IMR-90 (cell line): ENCODE data around the gene RAP2B. TPM values are rescaled to one million over a fixed set of nuclear protein-coding genes. Genes with fewer than 3 reads are reported as not detected.

Experiments used
- ATAC-seq: fragments of 200-7000 bp; cut with Tn5 transposase; 2 replicates; pipeline ENCODE4 v1.9.1; 2020; ENCODE audit warnings: low read depth, mild to moderate bottlenecking, moderate library complexity
- BruUV-seq: library from RNA; stranded (reverse); fragments of 400-500 nt; replicated peaks from 2 replicates; lab custom pipeline; 2021; lab: Mats Ljungman, UMichigan
- CTCF ChIA-PET: fragments of 300-600 bp; formaldehyde crosslinking; extraction: SDS; loops from one replicate; lab custom pipeline; 2021; ENCODE audit warnings: antibody characterized with exemption; lab: Yijun Ruan, JAX
- POLR2A ChIA-PET: fragments of 300-600 bp; sonication (Branson Sonifier 250); formaldehyde crosslinking; loops from one replicate; lab custom pipeline; 2022; ENCODE audit warnings: antibody characterized with exemption; ENCODE audit not compliant: unreplicated experiment; lab: Charles Lee
- DNase-seq: peaks from one replicate; pipeline ENCODE4 v3.0.0; 2013
- H2AFZ ChIP-seq: replicated peaks from 2 replicates; pipeline ENCODE3; 2013; ENCODE audit warnings: low read length, mild to moderate bottlenecking; ENCODE audit not compliant: poor library complexity
- H2AK5ac ChIP-seq: 2 replicates; pipeline ENCODE4 v1.6.1; 2013; ENCODE audit warnings: low read depth, low read length, inconsistent platforms
- H2AK9ac ChIP-seq: replicated peaks from 2 replicates; pipeline ENCODE3; 2013; ENCODE audit warnings: mild to moderate bottlenecking, low read depth, low read length, moderate library complexity; ENCODE audit not compliant: poor library complexity
- H2BK120ac ChIP-seq: 2 replicates; pipeline ENCODE4 v1.6.1; 2013; ENCODE audit warnings: low read depth, low read length, inconsistent platforms
- H2BK15ac ChIP-seq: 3 replicates; pipeline ENCODE4 v1.6.1; 2013; ENCODE audit warnings: low read depth, low read length, inconsistent platforms
- H2BK20ac ChIP-seq: 2 replicates; pipeline ENCODE4 v1.6.1; 2013; ENCODE audit warnings: low read depth, mild to moderate bottlenecking, inconsistent platforms, low read length, moderate library complexity
- H2BK5ac ChIP-seq: 2 replicates; pipeline ENCODE4 v1.6.1; 2013; ENCODE audit warnings: mild to moderate bottlenecking, low read depth, low read length, inconsistent platforms; ENCODE audit not compliant: poor library complexity, severe bottlenecking
- H3K14ac ChIP-seq: replicated peaks from 2 replicates; pipeline ENCODE4 v1.6.1; 2013; ENCODE audit warnings: low read depth, low read length, inconsistent platforms
- H3K18ac ChIP-seq: 2 replicates; pipeline ENCODE4 v1.6.1; 2013; ENCODE audit warnings: low read depth, low read length, control low read depth
- H3K23ac ChIP-seq: 2 replicates; pipeline ENCODE4 v1.6.1; 2013; ENCODE audit warnings: low read depth, low read length, inconsistent platforms
- H3K27ac ChIP-seq: 2 replicates; pipeline ENCODE4 v1.5.1; 2013; ENCODE audit warnings: mild to moderate bottlenecking, control low read depth, low read length; ENCODE audit not compliant: insufficient read depth
- H3K27me3 ChIP-seq: 2 replicates; pipeline ENCODE4 v1.6.1; 2013; ENCODE audit warnings: low read length; ENCODE audit not compliant: control insufficient read depth, insufficient read depth
- H3K36me3 ChIP-seq: 2 replicates; pipeline ENCODE4 v1.6.1; 2013; ENCODE audit warnings: low read length, mixed read lengths; ENCODE audit not compliant: control insufficient read depth, insufficient read depth
- H3K4ac ChIP-seq: 2 replicates; pipeline ENCODE4 v1.6.1; 2013; ENCODE audit warnings: low read depth, low read length, inconsistent platforms
- H3K4me1 ChIP-seq: 2 replicates; pipeline ENCODE4 v1.6.1; 2013; ENCODE audit warnings: low read length, mixed read lengths; ENCODE audit not compliant: control insufficient read depth, insufficient read depth
- H3K4me2 ChIP-seq: 2 replicates; pipeline ENCODE4 v1.6.1; 2013; ENCODE audit warnings: low read depth, mild to moderate bottlenecking, control low read depth, low read length, moderate library complexity
- H3K4me3 ChIP-seq: 2 replicates; pipeline ENCODE4 v1.5.1; 2013; ENCODE audit warnings: low read depth, mild to moderate bottlenecking, control low read depth, low read length, moderate library complexity; ENCODE audit not compliant: insufficient read depth
- H3K56ac ChIP-seq: 2 replicates; pipeline ENCODE4 v1.6.1; 2013; ENCODE audit warnings: low read length, inconsistent platforms; ENCODE audit not compliant: insufficient read depth; ENCODE audit errors: extremely low read depth
- H3K79me1 ChIP-seq, 2 experiments: 2 replicates each; pipeline ENCODE4 v1.6.1; 2013; ENCODE audit warnings: low read length in 2 of 2, inconsistent platforms in 1 of 2, low read depth in 1 of 2
- H3K9ac ChIP-seq: 2 replicates; pipeline ENCODE4 v1.6.1; 2013; ENCODE audit warnings: low read depth, low read length, control low read depth
- H3K9me1 ChIP-seq: 2 replicates; pipeline ENCODE4 v1.6.1; 2013; ENCODE audit warnings: low read length, inconsistent platforms; ENCODE audit not compliant: insufficient read depth
- H3K9me3 ChIP-seq: 2 replicates; pipeline ENCODE4 v1.6.1; 2013; ENCODE audit warnings: low read length; ENCODE audit not compliant: control insufficient read depth, insufficient read depth
- H4K20me1 ChIP-seq: 2 replicates; pipeline ENCODE4 v1.6.1; 2013; ENCODE audit warnings: low read length, inconsistent platforms; ENCODE audit not compliant: insufficient read depth
- H4K5ac ChIP-seq: 2 replicates; pipeline ENCODE4 v1.6.1; 2013; ENCODE audit warnings: mild to moderate bottlenecking, low read depth, low read length, control low read depth
- H4K8ac ChIP-seq, 2 experiments: 2 replicates each; pipeline ENCODE4 v1.6.1; 2013; ENCODE audit warnings: low read depth in 2 of 2, low read length in 2 of 2, control low read depth in 1 of 2, inconsistent platforms in 1 of 2
- H4K91ac ChIP-seq: 2 replicates; pipeline ENCODE4 v1.6.1; 2013; ENCODE audit warnings: low read depth, low read length, inconsistent platforms; ENCODE audit not compliant: insufficient read depth
- BHLHE40 ChIP-seq: fragments of 150-350 bp; IDR thresholded peaks from 2 replicates; pipeline ENCODE4 v1.6.1; 2016; ENCODE audit warnings: mild to moderate bottlenecking, low read depth, low read length
- CEBPB ChIP-seq: IDR thresholded peaks from 2 replicates; pipeline ENCODE4 v1.6.1; 2012; ENCODE audit warnings: low read depth, low read length, improper control_type of control experiment
- CHD1 ChIP-seq: IDR thresholded peaks from 2 replicates; pipeline ENCODE4 v1.6.1; 2012; ENCODE audit warnings: low read depth, low read length, improper control_type of control experiment
- FOS ChIP-seq: fragments of 150-350 bp; IDR thresholded peaks from 2 replicates; pipeline ENCODE4 v1.6.1; 2016; ENCODE audit warnings: low read depth, low read length
- MAFK ChIP-seq: IDR thresholded peaks from 2 replicates; pipeline ENCODE4 v1.6.1; 2012; ENCODE audit warnings: low read depth, low read length, improper control_type of control experiment
- MAZ ChIP-seq: IDR thresholded peaks from 2 replicates; pipeline ENCODE4 v1.6.1; 2012; ENCODE audit warnings: low read depth, mild to moderate bottlenecking, low read length, improper control_type of control experiment, moderate library complexity, borderline replicate concordance
- MXI1 ChIP-seq: IDR thresholded peaks from 2 replicates; pipeline ENCODE4 v1.6.1; 2012; ENCODE audit warnings: low read depth, mild to moderate bottlenecking, low read length, moderate library complexity, borderline replicate concordance
- POLR2A ChIP-seq: IDR thresholded peaks from 2 replicates; pipeline ENCODE4 v1.6.1; 2012; ENCODE audit warnings: mild to moderate bottlenecking, low read depth, low read length
- RAD21 ChIP-seq: IDR thresholded peaks from 2 replicates; pipeline ENCODE4 v1.6.1; 2012; ENCODE audit warnings: low read length, improper control_type of control experiment
- RCOR1 ChIP-seq: IDR thresholded peaks from 2 replicates; pipeline ENCODE4 v1.6.1; 2012; ENCODE audit warnings: mild to moderate bottlenecking, low read length, improper control_type of control experiment; ENCODE audit not compliant: insufficient replicate concordance
- RFX5 ChIP-seq: IDR thresholded peaks from 2 replicates; pipeline ENCODE4 v1.8.0; 2012; ENCODE audit warnings: low read depth, mild to moderate bottlenecking, low read length, moderate library complexity
- SMC3 ChIP-seq: fragments of 150-350 bp; IDR thresholded peaks from 2 replicates; pipeline ENCODE4 v1.6.1; 2016; ENCODE audit warnings: low read depth, mild to moderate bottlenecking, antibody characterized with exemption, low read length, moderate library complexity
- WGBS, 2 experiments: methylation state at CpG; one replicate each; pipeline versions ENCODE4 v1.1.5 to v1.1.7; 2013; ENCODE audit warnings: missing lambda C conversion rate in 2 of 2; ENCODE audit not compliant: insufficient read length in 1 of 2; ENCODE audit errors: extremely low coverage in 2 of 2; 5-methylcytosine and 5-hydroxymethylcytosine counted together
- dilution Hi-C: fragments of 300-500 bp; cut with HindIII; formaldehyde crosslinking; loops from one replicate; pipeline ENCODE4 v1.14.3; 2018; ENCODE audit warnings: low sequenced_read_pairs; ENCODE audit not compliant: unreplicated experiment
- in situ Hi-C: fragments of 300-500 bp; cut with MboI; formaldehyde crosslinking; loops from 3 replicates; pipeline ENCODE4 v1.14.3; 2019; ENCODE audit warnings: low sequenced_read_pairs, inconsistent platforms, mixed read lengths
- intact Hi-C: fragments of 100-400 bp; cut with micrococcal nuclease; formaldehyde crosslinking; loops from 2 replicates; pipeline ENCODE4 v1.10.0; 2022
- polyA plus RNA-seq, 3 experiments: library from polyadenylated mRNA; depleted of rRNA; stranded (reverse); fragments of >200 nt; gene quantifications; 2 replicates each; pipeline ENCODE4 v1.2.3, GENCODE V29; 2012; ENCODE audit warnings: low replicate concordance in 1 of 3
- total RNA-seq: library from RNA; depleted of rRNA; stranded (reverse); fragments of >200 nt; gene quantifications from 2 replicates; pipeline ENCODE4 v1.2.3, GENCODE V29; 2012
- TF ChIP-seq, protein P1 (sequence below): fragments of 150-350 bp; IDR thresholded peaks from 2 replicates; pipeline ENCODE4 v1.6.1; 2016; ENCODE audit warnings: low read depth, mild to moderate bottlenecking, low read length, moderate library complexity, borderline replicate concordance

The RAP2B gene
- total and polyA plus RNA-seq, 2 of the 4 experiments (the other 2 are of a cell fraction), result 6.6 to 12.4 TPM

DNA sequence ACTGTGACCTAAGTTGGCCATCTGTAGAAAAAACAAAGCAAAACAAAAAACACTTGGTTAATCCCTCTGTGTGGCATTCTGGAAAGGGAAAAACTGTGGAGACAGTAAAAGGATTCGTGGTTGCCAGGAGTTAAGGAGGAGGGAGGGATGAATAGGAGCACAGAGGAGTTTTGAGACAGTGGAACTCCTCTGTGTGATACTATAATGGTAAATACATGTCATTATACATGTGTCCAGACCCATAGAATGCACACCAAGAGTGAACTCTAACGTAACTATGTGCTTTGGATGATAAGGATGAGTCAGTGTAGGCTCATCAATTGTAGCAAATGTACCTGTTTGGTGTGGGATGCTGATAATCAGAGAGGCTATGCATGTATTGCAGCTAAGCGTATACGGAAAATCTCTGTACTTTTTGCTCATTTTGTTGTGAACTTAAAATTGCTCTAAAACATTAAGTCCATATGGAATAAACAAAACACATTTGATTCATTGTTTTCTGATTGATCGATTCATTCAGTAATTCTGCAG lies 33.4 kb downstream of the RAP2B start:
- DNase-seq (no peak), ATAC-seq (no peak)
- H3K4me3 ChIP-seq, result no peak overlapping the region
- H2AK5ac ChIP-seq, result no peak overlapping the region
- BruUV-seq, result no TSS peak
- H4K8ac ChIP-seq, result no peak overlapping the region
- no peaks in the 10 kb centered on the region for H3K36me3 ChIP-seq
- no peak overlapping the region for H4K5ac ChIP-seq
- no peaks in the 10 kb centered on the region for H3K27me3 ChIP-seq
- no peak overlapping the region for H2BK20ac ChIP-seq
- H2BK15ac ChIP-seq, result no peak overlapping the region
- CTCF ChIA-PET, result no interaction called here
- H2AK9ac ChIP-seq, result no peak overlapping the region
- H3K9me1 ChIP-seq, result no peaks in the 10 kb centered on the region
- H3K56ac ChIP-seq, result no peak overlapping the region
- no peak overlapping the region for H2BK120ac ChIP-seq
- dilution Hi-C loops, result no loop called here
- in situ Hi-C loops, result no loop called here
- H4K20me1 ChIP-seq, result no peaks in the 10 kb centered on the region
- no peak overlapping the region for H3K14ac ChIP-seq
- TF ChIP-seq POLR2A (no peak), MAZ (no peak), MXI1 (no peak), BHLHE40 (no peak), RCOR1 (no peak), RFX5 (no peak), MAFK (no peak), FOS (no peak), CEBPB (no peak), CHD1 (no peak), RAD21 (no peak), SMC3 (no peak)
- TF ChIP-seq, protein P1, sequence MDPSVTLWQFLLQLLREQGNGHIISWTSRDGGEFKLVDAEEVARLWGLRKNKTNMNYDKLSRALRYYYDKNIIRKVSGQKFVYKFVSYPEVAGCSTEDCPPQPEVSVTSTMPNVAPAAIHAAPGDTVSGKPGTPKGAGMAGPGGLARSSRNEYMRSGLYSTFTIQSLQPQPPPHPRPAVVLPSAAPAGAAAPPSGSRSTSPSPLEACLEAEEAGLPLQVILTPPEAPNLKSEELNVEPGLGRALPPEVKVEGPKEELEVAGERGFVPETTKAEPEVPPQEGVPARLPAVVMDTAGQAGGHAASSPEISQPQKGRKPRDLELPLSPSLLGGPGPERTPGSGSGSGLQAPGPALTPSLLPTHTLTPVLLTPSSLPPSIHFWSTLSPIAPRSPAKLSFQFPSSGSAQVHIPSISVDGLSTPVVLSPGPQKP, result no peak
- no peak overlapping the region for H3K4me2 ChIP-seq
- no peak overlapping the region for H2AFZ ChIP-seq
- H3K23ac ChIP-seq, result no peak overlapping the region
- H3K27ac ChIP-seq, result no peak overlapping the region
- no peaks in the 10 kb centered on the region for H3K9me3 ChIP-seq
- H4K91ac ChIP-seq, result no peak overlapping the region
- H3K9ac ChIP-seq, result no peak overlapping the region
- H3K4me1 ChIP-seq, result no peaks in the 10 kb centered on the region
- no peaks in the 10 kb centered on the region for H3K79me1 ChIP-seq
- WGBS, 2 experiments, result no CpG with 5 or more reads among the region's 5 CpGs
- no peak overlapping the region for H3K4ac ChIP-seq
- intact Hi-C loops, result no loop called here
- H2BK5ac ChIP-seq, result no peak overlapping the region
- POLR2A ChIA-PET, result no interaction called here
- no peak overlapping the region for H3K18ac ChIP-seq
